HG03469 (cell line): Measurements from ENCODE around the gene POTEF.
A peak's percentile ranks its signal among the peaks of the same experiment; 100 is the strongest.
"Not testable (repeated sequence)": the region's sequence is repeated elsewhere in the genome, so short reads cannot be mapped to it uniquely, and the experiment has no call there.

ENCODE experiments used
- ATAC-seq: cut with Tn5 transposase; IDR thresholded peaks from one replicate; pipeline ENCODE4 v1.9.1; 2021; ENCODE audit warnings: mild to moderate bottlenecking, moderate library complexity, moderate number of reproducible peaks; ENCODE audit not compliant: unreplicated experiment

Gene POTEF

GRCh38 chr2:130153721-130154422 lies 24.9 kb upstream of the POTEF start:
- ATAC-seq: not testable (repeated sequence)

- ATAC-seq: no peak
These were observed 24.0 kb upstream of the POTEF start for GRCh38 chr2:130152816-130153595.

DNA sequence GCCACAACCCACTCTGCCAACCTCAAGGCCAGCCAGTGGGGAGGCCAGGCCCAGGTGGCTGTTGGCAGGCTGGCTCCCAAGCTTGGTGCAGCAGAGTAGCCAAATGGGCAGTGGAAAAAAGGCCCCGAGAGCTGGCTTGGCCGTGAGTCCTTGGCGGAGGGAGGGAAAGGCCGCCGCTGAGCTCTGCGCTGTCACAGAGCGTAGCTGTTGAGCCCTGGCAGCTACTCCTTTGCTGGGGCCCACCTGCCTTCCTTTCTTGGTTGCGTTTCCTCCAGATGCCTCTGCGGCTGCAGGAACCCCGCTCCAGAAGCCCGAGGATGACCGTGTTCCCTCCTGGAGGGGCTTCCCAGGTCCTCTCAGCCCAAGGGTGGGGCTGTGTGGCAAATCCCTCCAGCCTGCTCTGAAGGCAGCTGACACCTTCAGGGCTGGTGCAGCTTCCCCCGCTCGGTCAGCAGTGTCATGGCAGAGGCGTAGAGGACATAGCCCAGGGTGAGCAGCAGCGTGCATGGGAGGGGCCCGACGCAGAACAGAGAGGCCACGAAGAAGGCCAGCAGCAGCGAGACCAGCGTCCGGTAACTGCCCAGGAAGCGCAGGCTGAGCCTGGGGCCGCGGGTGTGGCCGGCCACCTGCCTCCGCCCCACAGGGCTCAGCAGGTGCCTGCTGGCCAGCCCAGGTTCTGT lies 23.3 kb upstream of the POTEF start:
- ATAC-seq: not testable (repeated sequence)

- ATAC-seq: not testable (repeated sequence)
These were observed 22.1 kb upstream of the POTEF start for GRCh38 chr2:130151145-130151512.

- ATAC-seq: no peak
These were observed 21.4 kb upstream of the POTEF start for GRCh38 chr2:130150181-130151144.

DNA sequence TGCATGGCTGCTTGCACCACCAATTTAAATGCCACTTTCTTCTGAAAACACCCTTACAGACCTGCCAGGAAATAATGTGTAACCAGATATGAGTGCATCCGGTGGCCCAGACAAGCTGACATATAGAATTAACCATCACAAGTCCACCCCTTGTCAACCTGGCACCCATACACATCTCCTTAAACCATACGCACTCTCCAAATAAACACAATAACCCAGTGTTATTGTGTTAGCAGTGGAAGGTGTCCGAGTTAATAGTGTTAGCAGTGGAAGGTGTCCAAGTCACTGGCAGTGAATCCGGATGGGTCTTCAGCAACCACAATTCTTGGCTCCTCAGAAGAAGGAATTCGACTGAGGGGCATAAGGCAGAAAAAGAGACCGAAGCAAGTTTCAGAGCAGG lies 19.5 kb upstream of the POTEF start:
- ATAC-seq: not testable (repeated sequence)

DNA sequence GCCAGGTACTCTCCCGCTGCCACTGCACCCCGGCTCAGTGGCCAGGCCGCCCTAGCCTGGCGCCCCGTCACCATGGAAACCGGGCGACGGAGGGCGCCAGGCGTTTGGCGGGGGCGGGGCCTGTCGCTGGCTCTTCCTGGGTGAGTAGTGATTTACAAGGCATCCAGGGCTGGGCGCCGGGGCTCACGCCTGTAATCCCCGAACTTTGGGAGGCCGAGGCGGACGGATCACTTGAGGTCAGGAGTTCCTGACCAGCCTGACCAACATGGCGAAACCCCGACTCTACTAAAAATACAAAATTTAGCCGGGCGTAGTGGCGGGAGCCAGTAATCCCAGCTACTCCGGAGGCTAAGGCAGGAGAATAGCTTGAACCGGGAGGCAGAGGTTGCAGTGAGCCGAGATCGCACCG lies 16.0 kb upstream of the POTEF start, which contains the start of gene CCDC74B:
Gene CCDC74B (minus strand): TSS at position 107 of the 409 bp plus-strand sequence. CDS start 116 bp downstream, outside the sequence.
- peak; percentile 89 for ATAC-seq

DNA sequence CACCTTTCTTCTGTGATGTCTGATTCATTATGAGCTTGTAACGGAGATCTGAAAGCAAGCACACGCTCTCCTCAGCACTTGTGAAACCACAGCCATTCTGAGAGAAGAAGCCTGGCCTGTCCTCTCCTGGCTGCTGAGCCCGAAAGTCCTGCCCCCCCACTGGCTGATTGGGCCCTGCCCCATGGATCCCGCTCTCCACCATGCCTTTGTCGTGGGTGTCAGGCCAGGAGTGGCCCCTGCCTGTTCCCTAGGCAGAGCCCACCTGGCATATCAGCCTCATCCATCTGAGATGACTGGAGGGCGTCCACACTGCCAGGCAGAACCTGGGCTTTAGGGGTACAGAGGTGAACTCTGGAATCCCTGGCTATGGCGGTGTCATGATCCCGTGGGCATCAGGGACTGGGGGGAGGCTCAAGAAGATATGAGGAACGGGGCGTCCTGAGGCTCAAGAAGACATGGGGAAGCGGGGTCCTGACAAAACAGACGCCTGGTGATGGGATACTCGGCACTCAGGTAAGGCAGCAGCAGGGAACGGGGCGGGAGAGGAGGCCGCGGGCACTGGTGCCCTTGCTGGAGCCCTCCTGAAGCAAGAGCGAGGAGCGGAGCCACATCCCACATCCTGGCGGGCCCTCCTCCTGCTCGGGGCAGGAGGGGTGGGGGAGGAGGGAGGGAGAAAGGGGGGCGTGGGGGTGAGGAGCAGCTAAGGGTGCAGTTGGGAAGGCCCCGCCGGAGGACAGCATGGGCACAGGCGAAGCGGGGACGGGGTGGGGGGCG lies 14.4 kb upstream of the POTEF start:
- ATAC-seq: not testable (repeated sequence)

- ATAC-seq: not testable (repeated sequence)
These were observed 13.6 kb upstream of the POTEF start for GRCh38 chr2:130142396-130143265.

DNA sequence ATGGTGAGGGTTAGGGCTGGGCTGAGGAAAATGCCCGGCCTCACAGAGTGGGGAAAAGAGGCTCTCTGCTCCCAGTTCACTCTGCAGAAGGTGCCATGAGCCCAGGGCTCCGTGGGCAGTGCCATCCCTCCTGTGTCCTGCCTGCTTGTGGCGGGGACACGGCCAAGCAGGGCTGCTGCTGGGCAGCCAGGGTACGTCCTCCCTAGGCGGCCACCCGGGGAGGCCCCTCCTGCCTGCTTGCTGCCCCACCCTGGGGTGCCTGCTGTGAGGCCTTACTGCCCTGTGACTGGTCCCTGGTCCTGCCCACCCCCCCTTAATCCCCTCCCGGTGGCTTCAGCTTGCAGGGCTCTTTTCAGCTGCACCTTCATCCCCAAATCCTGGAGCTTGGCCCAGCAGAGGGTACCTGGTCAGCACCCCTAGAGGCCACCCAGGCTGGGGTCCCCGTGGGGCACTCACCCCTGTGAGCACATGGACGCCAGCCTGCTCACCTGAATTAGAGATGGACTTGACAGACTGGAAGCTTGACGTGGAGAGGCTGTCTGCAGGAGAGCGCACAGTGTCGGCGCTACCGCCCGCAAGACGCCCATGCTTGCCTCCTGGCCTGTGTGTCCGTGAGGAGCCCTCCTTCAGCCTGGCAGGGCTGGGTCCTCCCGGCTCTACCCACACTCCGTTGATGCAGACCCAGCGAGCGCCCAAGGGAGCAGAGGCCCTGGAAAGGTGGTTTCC lies 12.8 kb upstream of the POTEF start:
- not testable (repeated sequence) for ATAC-seq

GRCh38 chr2:130141002-130141401 lies 12.0 kb upstream of the POTEF start:
- ATAC-seq: not testable (repeated sequence)

DNA sequence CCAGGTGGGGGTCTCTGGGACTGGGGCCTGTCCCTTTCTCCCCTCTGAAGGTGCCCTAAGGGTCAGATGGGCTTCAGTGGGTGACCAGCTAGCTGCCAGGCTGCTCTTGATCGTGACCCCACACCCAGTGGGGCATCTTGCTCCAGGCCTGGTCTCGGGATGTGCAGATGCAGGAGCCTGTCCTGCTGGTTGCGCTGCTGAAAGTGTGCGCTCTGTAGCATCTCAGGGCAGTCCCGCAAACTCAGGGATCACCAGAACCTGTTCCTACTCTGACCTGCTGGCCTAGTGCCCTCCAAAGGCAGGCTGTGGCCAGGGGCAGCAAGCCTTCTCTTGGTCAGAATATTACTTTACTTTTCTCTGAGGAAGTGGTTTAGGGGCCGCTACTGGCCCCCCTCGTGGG lies 11.5 kb upstream of the POTEF start:
- not testable (repeated sequence) for ATAC-seq

- ATAC-seq: not testable (repeated sequence)
These were observed 10.6 kb upstream of the POTEF start for GRCh38 chr2:130139331-130140280.

GRCh38 chr2:130138841-130139251 lies 9.8 kb upstream of the POTEF start:
- not testable (repeated sequence) for ATAC-seq

GRCh38 chr2:130138326-130138725 lies 9.3 kb upstream of the POTEF start:
- ATAC-seq: not testable (repeated sequence)

DNA sequence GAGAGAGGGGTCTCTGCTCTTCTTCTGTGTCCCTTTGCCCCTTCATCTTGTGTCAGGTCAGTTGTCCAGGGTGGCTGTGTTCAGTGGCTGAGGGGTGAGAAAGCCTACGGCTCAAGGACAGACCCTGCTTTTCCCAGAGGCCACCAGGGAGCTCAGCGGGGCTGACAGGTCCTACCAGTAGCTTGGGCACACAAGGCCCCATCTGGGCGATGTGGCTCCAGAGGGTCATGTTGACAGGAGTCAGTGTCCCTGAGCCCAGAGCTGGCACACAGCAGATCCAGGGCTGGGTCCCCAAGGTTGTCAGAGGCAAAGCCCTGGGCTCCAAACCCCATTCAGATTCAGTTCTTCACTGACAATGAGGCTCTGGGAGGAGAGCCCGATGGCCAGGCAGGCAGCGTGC lies 8.1 kb upstream of the POTEF start:
- not testable (repeated sequence) for ATAC-seq

GRCh38 chr2:130136546-130136945 lies 7.5 kb upstream of the POTEF start:
- not testable (repeated sequence) for ATAC-seq
